ENCODE measurements around the gene RAB20. TPM values are rescaled to one million over a fixed set of nuclear protein-coding genes. Genes with fewer than 3 reads are reported as not detected.

RAB20 gene
- total RNA-seq, 1 experiment from 2014 or later = 12.3 TPM

DNA sequence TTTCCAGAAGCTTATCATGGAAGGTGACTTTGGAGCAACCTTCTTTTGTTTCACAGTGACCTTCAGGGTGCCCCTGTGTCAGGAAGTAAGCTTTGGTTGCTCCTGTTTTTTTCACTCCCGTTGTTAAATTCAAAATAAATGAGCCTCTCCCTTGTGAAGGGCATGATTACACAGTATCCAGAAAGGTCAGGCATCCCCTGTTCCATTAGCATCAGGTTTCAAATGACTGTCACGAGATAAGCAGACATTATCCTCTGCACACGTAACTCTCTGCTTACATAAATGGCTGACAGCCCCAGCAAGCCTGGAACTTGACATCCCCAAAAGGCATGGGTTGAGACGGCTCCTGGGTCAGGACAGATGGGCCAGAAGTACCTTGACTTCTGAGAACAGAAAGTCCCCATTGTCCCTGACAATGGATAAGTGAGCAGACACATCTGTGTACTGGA lies 52.0 kb downstream of the RAB20 start:
- Histone ChIP-seq H3K79me2 (ENCODE audit: insufficient read depth, low read length) (no peaks in the 10 kb centered on the region), H2BK20ac (ENCODE audit: low read depth, low read length, poor library complexity, severe bottlenecking) (no peak overlapping the region), H3K4ac (ENCODE audit: low read depth, low read length) (no peak overlapping the region), H3K4me1 (ENCODE audit: insufficient read depth, low read length) (no peaks in the 10 kb centered on the region), H3K18ac (ENCODE audit: insufficient read length, low read depth, low read length) (no peak overlapping the region), H4K20me1 (ENCODE audit: control insufficient read depth, insufficient read depth, insufficient read length) (no peaks in the 10 kb centered on the region), H2BK120ac (ENCODE audit: low read depth, low read length, poor library complexity, severe bottlenecking) (no peak overlapping the region), H3K4me2 (ENCODE audit: insufficient read depth, insufficient read length, low read length) (no peak overlapping the region), H2BK15ac (ENCODE audit: low read depth, low read length) (no peak overlapping the region), H2BK12ac (ENCODE audit: insufficient read length, low read depth, low read length) (no peak overlapping the region), H4K8ac (replicated peaks; ENCODE audit: insufficient read length, low read depth, low read length) (no peak overlapping the region), H3K27me3 (ENCODE audit: insufficient read depth, low read length) (no peaks in the 10 kb centered on the region), H2BK5ac (ENCODE audit: insufficient read length, low read length) (no peak overlapping the region), H4K5ac (ENCODE audit: insufficient read length, low read depth, low read length) (no peak overlapping the region), H3T11ph (ENCODE audit: low read length) (no peak overlapping the region), H2AFZ (ENCODE audit: low read length) (no peak overlapping the region), H2AK5ac (ENCODE audit: insufficient read length, low read length) (no peak overlapping the region), H3K27ac (ENCODE audit: insufficient read length, low read depth, low read length) (no peak overlapping the region), H3K9me3 (ENCODE audit: control insufficient read depth, low read depth, low read length) (no peaks in the 10 kb centered on the region), H3K56ac (ENCODE audit: insufficient read length, low read depth, low read length) (no peak overlapping the region), H3K79me1 (ENCODE audit: insufficient read depth, low read depth, low read length, poor library complexity, severe bottlenecking) (no peaks in the 10 kb centered on the region), H3K23me2 (ENCODE audit: insufficient read length, low read depth, low read length, poor library complexity, severe bottlenecking) (no peaks in the 10 kb centered on the region), H3K23ac (ENCODE audit: insufficient read length, low read depth, low read length) (no peak overlapping the region), H3K14ac (ENCODE audit: insufficient read depth, low read length) (no peak overlapping the region), H4K91ac (ENCODE audit: insufficient read length, low read depth, low read length) (no peak overlapping the region), H3K9ac (ENCODE audit: extremely low read depth, insufficient read length, low read length) (no peak overlapping the region)
- Mint-ChIP-seq H3K36me3 (ENCODE audit: insufficient read depth in 1 of 3, low read depth in 3 of 3) (peaks cover 18 to 61% (median 54%) of the 10 kb centered on the region in 3 experiments), H3K27ac (no peak overlapping the region), H3K9me3 (no peaks in the 10 kb centered on the region), H3K27me3 (ENCODE audit: low read depth) (no peaks in the 10 kb centered on the region), H3K4me1 (peaks cover 0 to 2% of the 10 kb centered on the region in 2 experiments; a peak in 1 of 4 replicates), H3K4me3 (no peak overlapping the region)
- no CpG with 5 or more reads among the region's 4 CpGs for WGBS (ENCODE audit: extremely low coverage, insufficient read length, low lambda C conversion rate)
- no peak for DNase-seq
- TF ChIP-seq, protein P1, sequence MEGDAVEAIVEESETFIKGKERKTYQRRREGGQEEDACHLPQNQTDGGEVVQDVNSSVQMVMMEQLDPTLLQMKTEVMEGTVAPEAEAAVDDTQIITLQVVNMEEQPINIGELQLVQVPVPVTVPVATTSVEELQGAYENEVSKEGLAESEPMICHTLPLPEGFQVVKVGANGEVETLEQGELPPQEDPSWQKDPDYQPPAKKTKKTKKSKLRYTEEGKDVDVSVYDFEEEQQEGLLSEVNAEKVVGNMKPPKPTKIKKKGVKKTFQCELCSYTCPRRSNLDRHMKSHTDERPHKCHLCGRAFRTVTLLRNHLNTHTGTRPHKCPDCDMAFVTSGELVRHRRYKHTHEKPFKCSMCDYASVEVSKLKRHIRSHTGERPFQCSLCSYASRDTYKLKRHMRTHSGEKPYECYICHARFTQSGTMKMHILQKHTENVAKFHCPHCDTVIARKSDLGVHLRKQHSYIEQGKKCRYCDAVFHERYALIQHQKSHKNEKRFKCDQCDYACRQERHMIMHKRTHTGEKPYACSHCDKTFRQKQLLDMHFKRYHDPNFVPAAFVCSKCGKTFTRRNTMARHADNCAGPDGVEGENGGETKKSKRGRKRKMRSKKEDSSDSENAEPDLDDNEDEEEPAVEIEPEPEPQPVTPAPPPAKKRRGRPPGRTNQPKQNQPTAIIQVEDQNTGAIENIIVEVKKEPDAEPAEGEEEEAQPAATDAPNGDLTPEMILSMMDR (conservative IDR thresholded peaks at IDR 0.05) = no peak
